ENCODE measurements around the gene ODAD4. TPM values are rescaled to one million over a fixed set of nuclear protein-coding genes. Genes with fewer than 3 reads are reported as not detected.
"Not testable (repeated sequence)": the region's sequence is repeated elsewhere in the genome, so short reads cannot be mapped to it uniquely, and the experiment has no call there.

Gene ODAD4
- polyA plus RNA-seq, 1 donor = 0.80 TPM

DNA sequence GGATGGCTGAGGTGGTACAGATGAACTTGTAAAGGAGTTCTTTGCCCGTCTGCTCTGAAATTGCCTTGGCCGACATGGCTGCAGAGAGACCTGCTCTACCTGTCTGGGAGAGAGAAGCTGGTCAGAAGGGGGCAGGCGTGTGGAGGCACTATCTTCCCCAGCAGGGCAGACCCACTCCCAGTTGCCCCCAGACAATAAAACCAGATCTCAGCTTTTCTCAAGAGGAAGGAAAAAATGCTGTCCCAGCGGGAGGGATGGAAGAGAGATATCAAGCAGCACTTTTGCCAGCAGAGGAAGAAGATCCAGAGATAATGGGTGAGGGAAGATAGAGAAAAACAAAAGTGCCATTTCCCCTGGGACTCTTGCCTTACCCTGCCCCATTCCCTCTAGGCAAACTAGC lies 16.6 kb upstream of the ODAD4 start:
- DNase-seq (ENCODE audit: low read depth) = no peak

DNA sequence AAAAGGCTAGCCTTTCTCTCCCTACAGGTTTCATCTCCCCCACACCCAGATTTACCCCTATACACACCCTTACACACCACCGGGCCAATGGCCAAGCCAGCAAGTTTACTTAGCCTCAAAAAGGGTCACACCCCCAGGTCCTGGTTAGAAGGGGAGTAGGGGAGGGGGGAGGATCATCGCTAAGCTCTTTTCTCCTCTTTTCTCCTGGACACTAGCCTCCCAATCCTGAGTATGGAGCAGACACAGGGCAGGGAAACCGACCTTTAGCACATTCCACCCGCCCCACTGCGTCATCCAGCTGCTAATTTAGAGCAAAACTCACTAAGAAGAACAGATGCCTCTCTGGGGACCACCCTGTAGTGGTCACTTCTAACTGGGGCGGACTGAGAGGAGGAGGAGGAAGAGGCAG lies 16.1 kb upstream of the ODAD4 start:
- no peak for DNase-seq (ENCODE audit: low read depth)

DNA sequence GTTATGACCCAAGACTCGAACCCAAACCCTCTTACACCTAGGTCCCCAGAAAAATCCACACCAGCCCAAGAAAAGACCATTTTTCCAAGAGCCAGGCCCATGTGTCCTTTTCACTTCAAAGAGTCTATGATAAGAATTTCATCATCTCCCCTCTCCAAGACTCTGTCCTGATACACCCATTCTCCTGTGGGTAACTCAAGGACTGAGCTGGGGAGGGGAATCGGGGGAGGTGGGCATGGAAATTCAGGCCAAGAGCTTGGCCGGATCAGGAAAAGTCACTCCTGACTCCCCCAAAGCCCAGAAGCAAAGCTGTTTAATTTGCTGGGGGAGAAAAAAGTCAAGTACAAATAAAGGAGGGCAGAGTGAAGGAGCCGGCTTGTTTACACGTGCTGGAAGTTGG lies 15.4 kb upstream of the ODAD4 start:
- no peak for DNase-seq (ENCODE audit: low read depth)

DNA sequence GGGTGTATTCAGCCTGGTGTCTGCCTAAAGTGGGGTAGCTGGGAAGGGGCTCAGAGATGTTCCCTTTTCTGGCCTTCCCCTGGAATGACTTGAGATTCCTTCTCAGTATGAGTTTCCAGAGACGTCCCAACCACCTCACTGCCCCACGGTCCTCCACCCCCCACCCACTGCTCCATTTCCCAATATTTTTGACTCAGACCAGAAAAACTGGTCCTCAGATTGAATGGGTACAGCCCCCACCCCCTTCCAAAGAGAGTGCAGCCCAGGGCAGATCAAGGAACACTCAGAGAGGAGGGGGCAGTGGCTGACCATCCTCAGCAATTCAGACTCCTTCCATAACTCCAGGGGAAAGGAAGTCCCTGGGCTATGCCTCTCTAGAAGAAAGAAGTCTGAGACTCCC lies 14.9 kb upstream of the ODAD4 start:
- no peak for DNase-seq (ENCODE audit: low read depth)

DNA sequence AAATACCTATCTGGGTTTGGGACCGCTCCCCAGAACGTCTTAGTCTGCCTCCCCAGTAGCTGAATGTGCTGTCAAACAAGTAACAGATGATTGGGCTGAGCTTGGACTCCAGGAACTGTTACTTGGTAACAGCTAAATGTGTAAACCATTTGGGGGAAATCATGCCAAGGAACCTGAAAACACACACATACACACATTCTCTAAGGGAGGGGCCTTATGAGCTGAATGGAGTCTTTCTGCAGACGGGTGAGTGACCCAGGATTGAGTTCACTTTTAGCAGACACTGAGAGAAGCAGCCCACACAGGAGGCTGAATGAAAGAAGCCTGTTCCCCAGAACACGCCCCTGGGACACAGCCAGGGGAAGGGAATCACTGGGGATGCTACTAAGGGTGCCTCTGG lies 13.2 kb upstream of the ODAD4 start:
- DNase-seq (ENCODE audit: low read depth) = no peak

DNA sequence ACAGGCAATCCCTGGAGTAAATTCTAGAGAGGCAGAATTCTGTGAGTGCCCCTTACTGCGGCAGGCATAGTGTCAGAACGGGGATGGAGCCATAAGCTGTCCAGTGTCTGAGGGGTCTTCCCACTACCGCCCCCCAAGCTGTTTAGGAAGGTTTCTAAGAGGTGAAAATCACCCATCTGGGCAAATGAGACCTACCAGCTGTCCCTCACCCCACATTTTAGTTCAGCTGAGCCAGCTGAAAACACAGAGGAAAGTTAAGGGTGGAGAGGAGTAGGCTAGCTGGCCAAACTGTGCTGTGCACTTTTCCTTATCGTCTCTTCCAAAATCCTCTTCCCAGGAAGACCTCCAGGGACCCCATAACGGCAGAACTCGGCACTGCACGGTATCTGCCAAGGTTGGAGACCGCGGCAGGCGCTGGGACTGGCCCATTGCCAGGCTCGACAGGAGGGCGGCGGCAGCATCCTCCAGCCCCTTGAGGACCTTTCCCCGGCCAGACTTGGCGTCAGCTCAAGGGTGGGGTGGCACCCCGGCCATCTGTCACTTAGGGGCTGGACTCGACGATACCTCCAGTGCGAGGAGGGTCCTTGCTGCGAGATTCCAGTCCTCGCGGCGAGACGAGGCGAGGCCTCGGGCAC lies 12.6 kb upstream of the ODAD4 start:
- no peak for DNase-seq (ENCODE audit: low read depth)

DNA sequence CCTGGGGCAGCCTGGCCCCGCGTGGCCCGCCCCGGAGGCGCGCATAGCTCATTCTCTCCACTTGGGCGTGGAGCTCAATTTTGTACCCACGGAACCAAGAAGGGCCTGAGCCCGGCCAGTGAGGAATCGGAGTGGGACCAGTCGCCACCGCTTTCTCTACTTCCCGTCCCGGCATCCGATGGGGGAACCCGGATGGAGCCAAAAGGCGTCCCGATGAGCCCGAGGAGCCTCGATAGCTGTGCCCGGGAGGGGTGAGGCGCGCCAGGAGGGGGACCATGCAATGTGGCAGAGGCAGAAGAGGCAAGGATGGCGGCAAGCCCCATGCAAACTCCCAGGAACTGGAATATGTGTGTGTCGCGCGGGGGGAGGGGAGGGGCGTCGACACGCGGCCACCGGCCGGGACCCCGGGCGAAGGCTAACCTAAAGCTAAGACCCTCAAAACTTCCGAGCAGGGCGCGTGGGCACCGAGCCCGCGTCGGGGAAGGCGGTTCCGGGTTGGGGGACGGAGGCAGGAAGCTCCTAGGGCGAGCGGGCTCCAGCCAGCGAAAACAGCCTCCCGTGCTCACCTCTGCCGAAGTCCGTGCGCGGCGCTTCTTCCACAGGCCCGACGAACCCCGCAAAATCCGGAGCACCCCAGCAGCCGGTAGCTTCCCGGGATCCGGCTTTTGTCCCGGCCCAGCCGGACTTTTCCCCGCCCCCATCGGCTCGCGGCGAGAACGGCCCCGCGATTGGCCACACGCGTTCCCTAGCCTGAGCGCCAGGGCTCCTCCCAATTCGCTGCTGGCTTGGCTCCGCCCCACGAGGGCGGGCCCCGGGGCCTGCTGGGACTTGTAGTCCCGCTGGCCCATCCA lies 11.9 kb upstream of the ODAD4 start, which contains the start of gene ACLY:
Gene ACLY (minus strand): TSS at position 638 of the 851 bp plus-strand sequence. CDS start 5,078 bp downstream, outside the sequence.
- peak; percentile 90 for DNase-seq (ENCODE audit: low read depth)

DNA sequence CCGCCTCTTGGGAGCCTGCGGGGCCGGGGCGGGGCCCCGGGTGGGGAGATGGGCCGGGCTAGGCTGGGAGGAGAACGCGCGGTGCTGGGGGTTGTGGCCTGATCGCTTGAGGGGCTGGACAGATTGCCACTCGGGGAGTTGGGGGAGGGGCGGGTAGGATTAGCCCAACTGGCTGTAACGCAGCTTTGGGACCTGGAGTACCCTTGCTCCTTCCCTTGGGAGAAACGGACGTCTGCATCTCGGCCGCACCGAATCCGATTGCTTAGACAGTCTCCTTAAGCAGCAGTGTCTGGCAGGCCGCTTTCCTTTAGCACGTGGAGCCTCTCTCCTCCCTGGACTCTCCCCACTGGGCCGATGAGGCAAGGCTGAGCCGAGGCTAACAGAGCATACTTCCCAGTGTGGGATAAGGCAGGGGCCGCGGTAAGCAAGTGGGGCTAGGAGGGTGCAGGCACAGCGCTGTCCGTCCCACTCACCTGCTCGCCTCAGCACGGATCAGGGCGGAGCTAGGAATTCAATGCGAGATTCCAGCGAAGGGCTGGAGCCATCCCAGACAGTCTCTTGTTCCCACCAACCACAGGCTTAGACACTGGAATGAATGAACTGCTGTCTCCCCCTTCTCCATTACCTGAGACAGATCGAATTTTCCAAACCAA lies 11.1 kb upstream of the ODAD4 start:
- DNase-seq (ENCODE audit: low read depth) = no peak

DNA sequence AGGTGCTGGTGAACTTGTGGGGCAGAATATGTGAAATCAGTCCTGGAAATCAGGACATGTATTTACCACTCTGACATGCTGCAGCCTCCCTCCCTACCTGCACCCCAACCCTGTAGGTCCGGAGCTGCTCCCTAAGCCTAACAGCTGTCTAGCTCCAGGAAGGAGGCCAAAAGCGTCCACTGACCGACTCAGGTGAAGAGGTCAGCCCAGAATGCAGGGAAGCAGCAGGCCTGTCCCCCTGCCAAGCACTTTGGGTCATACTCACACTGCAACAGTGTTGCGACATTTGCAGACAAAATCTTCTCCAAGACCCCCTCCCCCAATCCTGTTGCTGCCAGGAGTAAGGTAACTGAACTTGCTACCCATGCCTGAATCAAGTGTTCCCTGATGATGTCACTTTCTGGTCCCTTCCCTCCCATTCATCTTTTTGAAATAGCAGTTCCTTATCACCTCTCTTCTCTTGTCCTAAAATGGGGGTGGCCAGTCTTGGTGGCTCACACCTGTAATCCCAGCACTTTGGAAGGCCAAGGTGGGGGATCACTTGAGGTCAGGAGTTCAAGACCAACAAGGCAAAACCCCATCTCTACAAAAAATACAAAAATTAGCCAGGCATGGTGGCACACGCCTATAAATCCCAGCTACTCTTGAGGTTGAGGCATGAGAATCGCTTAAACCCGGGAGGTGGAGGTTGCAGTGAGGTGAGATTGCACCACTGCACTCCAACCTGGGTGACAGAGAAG lies 10.4 kb upstream of the ODAD4 start:
- no peak for DNase-seq (ENCODE audit: low read depth)

DNA sequence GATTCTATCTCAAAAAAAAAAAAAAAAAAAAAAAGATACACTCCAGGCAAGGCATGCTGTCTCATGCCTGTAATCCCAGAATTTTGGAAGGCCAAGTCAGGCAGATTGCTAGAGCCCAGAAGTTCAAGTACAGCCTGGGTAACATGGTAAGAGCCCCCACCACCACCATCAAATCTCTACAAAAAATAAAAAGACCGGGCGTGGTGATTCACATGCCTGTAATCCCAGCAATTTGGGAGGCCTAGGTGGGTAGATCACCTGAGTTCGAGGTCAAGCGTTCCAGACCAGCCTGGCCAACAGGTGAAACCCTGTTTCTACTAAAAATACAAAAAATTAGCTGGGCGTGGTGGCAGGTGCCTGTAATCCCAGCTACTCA lies 9.8 kb upstream of the ODAD4 start:
- no peak for DNase-seq (ENCODE audit: low read depth)

DNA sequence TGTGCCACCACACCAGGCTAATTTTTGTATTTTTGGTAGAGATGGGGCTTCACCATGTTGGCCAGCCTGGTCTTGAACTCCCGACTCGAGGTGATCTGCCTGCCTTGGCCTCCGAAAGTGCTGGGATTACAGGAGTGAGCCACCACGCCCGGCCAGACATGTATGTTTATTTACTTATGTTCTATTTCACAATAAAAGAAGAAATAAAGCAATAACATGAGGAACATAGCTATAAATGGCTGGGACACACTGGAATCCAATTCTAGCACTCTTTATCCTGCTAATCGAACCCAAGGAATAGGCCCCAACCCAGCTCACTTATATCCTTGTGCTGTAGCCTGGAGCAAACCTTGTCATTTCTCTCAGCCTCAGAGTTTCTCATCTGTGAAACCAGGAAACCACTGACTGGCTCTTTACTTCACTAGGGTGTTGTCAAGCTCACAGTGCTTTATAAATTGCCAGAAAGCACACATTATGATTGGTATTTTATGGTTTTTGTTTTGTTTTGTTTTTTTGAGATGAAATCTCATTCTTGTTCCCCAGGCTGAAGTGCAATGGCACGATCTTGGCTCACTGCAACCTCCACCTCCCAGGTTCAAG lies 4.3 kb upstream of the ODAD4 start:
- no peak for DNase-seq (ENCODE audit: low read depth)

DNA sequence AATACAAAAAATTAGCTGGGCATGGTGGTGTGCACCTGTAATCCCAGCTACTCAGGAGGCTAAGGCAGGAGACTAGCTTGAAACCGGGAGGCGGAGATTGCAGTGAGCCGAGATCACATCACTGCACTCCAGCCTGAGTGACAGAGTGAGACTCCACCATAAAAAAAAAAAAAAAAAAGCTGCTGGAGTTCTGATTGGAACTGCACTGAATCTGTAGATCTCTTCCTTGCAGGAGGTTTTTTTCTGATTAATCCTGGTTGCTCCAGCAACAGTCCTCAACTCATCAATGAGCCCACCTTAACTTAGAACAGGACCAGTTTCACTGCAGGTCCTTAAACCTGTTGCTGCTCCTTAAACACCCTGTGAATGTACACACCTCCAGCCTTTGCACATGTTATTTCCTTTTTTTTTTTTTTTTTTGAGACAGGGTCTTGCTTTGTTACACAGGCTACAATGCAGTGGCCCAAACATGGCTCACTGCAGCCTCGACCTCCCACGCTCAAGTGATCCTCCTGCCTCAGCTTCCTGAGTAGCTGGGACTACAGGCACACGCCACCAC lies 1.6 kb upstream of the ODAD4 start:
- DNase-seq (ENCODE audit: low read depth) = no peak

DNA sequence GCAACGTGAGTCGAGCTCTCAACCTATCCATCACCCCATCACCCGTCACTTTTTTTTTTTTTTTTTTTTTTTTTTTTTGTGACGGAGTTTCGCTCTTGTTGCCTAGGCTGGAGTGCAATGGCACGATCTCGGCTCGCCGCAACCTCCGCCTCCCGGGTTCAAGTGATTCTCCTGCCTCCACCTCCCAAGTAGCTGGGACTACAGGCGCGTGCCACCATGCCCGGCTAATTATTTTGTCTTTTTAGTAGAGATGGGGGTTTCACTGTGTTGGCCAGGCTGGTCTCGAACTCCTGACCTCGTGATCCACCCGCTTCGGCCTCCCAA lies 378 bp downstream of the ODAD4 start:
- DNase-seq (ENCODE audit: low read depth) = not testable (repeated sequence)

DNA sequence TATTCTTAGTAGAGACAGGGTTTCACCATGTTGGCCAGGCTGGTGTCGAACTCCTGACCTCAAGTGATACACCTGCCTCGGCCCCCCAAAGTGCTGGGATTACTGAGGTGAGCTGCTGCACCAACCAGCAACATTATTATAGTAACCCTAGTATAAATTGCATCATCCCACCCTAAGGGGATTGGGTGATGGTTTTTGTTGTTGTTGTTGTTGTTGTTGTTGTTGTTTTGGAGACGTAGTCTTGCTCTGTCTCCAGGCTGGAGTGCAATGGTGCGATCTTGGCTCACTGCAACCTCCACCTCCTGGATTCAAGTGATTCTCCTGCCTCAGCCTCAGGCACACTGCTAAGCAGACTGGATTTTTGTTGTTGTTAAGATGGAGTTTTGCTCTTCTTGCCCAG lies 1.3 kb downstream of the ODAD4 start:
- not testable (repeated sequence) for DNase-seq (ENCODE audit: low read depth)

DNA sequence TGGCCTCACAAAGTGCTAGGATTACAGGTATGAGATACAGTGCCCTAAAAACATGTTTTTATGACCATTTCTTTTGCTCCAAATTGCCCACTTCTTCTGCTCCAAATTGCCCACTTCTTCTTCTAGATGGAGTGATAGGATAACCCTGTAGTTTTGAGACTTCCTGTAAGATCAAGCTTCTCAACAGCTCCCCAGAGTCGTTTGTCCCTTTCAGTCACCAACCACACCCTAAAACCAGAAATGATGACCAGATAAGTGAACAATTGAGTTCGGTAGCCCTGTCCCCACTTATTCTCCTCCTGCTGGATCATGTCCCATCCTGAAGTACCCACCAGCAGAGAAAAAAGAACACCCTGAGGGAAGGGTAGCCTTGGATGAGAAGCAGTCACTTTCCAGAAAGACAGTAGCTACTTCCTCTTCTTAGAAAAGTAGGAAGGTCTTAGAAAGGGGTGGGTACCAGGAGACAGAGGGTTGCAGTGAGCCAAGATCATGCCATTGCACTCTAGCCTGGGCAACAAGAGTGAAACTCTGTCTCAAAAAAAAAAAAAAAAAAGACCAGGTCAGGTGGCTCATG lies 2.5 kb downstream of the ODAD4 start:
- DNase-seq (ENCODE audit: low read depth) = no peak

DNA sequence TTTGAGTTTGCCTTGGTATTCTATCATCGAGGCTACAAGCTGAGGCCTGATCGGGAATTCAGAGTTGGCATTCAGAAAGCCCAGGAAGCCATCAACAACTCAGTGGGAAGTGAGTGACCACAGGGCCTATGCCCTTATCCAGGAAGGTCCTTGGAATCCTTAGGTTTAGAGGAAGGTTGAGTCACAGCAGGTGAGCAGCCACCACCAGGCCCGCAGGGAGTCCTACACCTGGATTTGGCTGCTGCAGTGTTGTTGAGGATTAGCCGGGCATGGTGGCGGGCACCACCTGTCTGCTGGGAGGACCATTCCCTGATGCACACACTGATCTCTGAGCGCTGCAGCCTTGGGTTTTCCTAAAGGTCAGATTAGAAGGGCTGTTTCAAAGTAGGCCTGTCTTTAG lies 5.2 kb downstream of the ODAD4 start:
- no peak for DNase-seq (ENCODE audit: low read depth)

DNA sequence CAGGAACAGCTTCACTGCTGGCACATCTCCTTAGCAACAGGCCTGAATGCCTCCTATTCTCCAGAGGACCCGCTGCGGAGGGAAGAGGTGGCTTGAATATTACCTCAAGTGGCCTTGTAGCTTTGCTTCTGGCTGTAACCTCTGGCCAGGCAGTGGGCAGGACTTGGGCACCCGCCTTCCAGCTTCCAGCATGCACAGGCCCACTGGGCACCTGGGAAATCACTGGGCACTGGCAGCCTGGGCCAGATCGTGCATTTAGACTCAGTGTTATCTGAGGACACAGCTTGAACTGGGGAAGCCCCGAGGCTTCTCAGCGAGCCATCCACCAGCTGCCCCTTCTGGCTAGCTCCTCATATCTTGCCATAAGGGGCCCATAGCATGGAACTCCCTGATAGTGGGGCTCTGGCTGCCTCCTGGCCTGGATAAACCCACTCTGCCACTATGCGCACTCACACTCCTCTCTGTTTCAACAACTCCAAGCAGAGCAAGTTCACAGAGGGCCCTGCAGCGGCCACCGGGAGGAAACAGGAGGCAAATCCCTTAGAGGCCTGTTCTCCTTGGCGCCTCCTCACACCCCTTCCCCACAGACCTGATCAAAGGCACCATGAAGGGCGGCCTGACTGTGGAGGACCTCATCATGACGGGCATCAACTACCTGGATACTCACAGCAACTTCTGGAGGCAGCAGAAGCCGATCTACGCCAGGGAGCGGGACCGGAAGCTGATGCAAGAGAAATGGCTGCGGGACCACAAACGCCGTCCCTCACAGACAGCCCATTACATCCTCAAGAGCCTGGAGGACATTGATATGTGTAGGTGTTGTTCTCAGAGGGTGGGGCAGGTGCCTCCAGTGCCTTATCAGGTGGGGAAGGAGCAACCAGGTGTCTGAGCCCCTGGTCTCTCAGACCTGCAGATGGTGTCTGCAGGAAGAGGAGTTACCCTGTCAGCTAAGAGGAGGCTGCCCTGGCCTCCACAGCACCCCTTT lies 7.8 kb downstream of the ODAD4 start:
- no peak for DNase-seq (ENCODE audit: low read depth)

DNA sequence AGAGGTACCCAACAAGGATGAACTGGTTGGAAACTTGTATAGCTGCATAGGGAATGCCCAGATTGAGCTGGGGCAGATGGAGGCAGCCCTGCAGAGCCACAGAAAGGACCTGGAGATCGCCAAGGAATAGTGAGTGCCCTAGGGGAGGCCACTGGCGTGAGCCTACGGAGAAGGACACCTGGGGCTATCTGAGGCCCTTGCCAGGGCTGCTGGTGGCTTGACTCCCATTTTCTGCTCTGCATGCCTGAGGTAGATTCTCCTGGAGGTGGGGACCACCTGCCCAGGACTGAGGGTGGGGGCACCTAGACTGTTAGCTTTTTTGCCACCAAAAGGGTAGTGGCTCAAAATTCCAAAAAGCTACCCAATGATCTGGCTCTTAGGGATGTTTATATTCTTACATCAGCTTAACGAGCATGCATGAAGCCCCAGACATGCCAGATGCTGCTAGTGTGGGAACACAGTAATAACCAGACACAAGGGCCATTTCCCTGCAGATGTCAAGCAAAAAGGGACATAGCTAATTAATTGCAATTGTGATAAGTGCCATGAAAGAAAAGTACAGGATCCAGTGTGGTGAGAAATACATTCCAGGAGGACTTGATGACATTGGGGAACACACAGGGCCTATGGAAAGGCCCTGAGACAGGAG lies 8.8 kb downstream of the ODAD4 start:
- no peak for DNase-seq (ENCODE audit: low read depth)

DNA sequence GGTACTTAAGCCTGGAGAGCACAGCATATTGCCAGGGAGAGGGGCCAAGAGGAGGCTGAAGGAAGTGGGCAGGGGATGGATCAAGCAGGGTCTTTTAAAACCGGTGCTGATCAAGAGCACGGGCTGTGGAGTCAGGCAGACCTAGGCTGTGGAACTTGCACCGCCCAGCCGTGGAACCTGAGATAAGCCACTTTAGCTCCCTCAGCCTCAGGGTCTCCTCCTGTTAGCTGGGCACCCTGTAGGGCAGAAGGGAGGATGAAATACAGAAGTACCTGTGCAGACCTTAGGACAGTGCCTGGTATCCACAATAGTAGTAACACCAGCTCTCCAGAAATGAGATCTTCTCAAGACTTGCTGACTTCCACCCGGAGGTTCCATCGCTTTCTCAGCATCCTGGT lies 9.3 kb downstream of the ODAD4 start:
- DNase-seq (ENCODE audit: low read depth) = no peak
